Daoy (cell line): Measurements from ENCODE around the gene LYSET. TPM values are rescaled to one million over a fixed set of nuclear protein-coding genes. Genes with fewer than 3 reads are reported as not detected.
"Not testable (repeated sequence)": the region's sequence is repeated elsewhere in the genome, so short reads cannot be mapped to it uniquely, and the experiment has no call there.

Source experiments
- DNase-seq: peaks from one replicate; pipeline ENCODE4 v3.0.0-alpha.2; 2015; ENCODE audit warnings: low read depth
- total RNA-seq: library from RNA; depleted of rRNA; stranded (reverse); fragments of >200 nt; shearing (Covaris generic); gene quantifications from 2 replicates; pipeline ENCODE4 v1.2.3, GENCODE V29; 2014; rRNA removed

Gene LYSET, protein sequence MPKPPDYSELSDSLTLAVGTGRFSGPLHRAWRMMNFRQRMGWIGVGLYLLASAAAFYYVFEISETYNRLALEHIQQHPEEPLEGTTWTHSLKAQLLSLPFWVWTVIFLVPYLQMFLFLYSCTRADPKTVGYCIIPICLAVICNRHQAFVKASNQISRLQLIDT
- 10.8 and 23.1 TPM in 2 replicates for total RNA-seq

DNA sequence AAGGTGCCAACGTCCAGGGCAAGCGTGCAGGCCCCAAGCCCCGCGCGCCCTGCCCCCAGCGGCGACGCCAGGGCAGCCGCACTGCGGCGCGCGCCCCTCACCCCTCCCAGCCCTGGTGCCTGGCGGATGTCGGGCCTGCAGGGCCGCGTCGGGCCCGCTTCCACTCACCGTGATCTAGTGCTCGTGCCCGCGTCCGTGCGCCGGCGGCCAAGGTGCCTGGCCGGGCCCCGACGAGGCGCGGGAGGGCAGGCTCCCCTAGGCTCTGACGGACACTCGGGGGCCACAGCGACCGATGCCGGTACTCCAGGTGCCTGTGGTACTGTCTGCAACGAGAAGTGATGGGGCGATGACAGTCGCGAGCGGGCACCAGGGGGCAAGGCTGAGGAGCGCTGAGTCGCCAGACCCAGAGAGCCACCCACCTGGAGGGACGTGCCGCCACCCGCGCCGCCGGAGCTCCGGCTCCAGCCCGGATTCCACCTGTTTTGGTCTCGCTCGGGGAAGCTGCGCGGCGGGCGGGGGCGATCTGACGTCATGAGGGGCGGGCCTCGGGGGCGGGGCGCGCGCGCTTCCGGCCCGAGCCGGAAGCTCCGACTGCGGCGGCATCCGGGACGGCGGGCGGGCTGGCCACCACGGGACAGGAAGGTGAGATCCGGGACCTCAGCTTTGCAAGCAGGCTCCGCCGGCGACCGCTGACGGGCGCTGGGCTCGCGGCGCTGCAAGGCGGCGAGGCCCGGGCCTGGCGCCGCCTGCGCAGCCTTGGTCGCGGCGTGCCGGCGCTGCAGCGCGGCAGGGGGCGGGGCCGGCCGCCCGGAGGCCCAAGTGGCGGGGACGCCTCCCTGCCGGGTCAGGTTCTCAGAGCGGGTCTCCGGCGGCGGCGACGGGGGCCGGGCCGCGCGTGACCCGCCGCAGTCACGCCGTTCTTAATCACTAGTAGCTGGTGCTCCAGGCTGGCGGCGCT lies at the start of gene LYSET, which contains the start of gene MOAP1:
Gene LYSET, plus strand, starts transcription at position 927 of the 958 bp plus-strand sequence. CDS start 89 bp downstream, outside the sequence.
Gene MOAP1, minus strand, starts transcription at position 507 of the 958 bp plus-strand sequence. CDS start 655 bp downstream, outside the sequence.
- DNase-seq = peak; percentile 95

DNA sequence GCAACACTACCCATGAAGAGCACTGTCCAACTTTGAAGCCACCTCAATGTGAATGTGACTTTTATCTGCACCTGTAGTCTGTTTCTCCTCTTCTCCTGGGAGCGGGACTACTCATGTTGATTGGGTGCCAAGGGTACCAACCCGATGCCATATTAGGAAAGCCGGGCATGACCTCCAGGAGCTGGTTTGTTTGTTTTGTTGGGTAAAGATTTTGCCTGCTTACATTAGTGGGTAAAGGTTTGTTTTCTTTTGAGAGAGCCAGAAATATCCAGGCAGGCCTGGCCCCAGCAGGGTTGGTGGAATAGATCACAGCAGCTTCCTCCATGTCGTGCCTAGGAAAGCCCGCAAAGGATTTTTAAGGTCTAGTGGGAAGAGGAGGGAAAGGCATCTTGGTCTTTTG lies 49.7 kb upstream of the LYSET start:
- no peak for DNase-seq

DNA sequence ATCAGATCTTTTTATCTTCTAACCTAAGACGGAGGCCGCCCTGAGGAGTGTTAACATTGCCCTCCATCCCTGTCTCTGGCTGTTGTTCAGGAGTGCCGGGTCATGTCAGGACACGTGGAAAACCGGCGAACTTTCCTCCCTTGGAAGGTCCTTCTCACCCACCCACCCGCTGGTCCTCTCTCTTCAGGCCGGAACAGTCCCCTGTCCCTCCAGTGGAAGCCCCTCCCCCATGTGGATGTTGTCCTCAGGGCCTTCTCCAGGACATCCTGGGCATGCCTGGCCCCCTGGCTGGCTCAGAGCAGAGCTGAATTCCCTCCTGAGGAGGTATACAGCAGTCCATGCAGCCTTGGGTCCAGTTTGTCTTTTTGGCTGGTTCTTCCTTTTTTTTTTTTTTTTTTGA lies 49.1 kb upstream of the LYSET start:
- no peak for DNase-seq

DNA sequence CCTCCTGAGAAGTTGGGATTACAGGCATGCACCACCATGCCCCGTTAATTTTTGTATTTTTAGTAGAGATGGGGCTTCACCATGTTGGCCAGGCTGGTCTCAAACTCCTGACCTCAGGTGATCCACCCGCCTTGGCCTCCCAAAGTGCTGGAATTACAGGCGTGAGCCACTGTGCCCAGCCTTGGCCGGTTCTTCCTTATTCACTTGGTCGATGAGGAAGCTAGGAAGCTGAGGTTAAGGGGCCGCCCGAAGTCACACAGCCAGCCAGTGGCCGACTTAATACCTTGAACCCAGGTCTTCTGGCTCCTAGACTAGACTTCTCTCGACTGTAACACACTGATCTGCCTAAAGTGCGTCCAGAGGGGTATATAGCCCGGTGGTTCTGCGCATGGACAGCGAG lies 48.6 kb upstream of the LYSET start:
- DNase-seq = not testable (repeated sequence)

DNA sequence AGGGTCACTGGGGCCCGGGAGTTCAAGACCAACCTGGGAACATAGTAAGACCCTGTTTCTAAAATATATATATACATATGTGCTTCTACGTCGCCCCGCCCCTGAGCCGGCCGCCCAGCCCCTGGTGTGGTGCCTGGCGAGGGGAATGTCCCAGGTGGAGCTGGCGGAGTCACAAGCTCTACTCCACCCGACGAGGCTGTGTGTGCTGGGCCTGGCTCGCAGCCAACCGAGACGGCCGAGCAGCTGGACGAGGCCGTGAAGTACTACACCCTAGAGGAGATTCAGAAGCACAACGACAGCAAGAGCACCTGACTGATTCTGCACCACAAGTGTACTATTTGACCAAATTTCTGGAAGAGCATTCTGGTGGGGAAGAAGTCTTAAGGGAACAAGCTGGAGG lies 47.3 kb upstream of the LYSET start:
- peak; percentile 59 for DNase-seq

DNA sequence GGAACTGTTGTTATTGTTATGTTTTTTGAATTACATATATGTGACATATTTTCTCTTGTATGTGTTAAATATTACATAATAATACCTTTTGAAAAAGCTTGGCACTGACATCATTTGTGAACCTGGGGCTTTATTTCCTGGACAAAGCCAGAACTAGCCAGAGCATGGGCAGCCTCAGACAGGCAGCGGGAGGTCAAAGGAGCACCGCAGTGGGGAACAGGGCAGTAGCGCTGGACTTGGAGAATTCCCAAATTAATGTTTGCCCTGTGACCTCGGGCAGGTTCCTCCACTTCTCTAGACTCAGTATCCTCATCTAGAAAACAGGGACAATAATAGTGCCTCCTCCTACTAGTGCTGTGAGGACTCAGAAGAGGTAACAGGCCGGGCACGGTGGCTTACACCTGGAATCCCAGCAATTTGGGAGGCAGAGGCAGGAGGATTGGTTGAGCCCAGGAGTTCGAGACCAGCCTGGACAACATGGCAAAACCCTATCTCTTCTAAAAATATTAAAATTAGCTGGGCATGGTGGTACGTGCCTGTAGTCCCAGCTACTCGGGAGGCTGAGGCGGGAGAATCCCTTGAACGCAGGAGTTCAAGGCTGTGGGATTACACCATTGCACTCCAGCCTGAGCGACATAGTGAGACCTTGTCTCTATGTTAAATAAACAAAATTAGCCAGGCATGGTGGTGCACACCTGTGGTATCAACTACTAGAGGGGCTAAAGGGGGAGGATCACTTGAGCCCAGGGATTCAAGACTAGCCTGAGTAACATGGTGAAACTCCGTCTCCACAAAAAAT lies 42.1 kb upstream of the LYSET start:
- DNase-seq = no peak

DNA sequence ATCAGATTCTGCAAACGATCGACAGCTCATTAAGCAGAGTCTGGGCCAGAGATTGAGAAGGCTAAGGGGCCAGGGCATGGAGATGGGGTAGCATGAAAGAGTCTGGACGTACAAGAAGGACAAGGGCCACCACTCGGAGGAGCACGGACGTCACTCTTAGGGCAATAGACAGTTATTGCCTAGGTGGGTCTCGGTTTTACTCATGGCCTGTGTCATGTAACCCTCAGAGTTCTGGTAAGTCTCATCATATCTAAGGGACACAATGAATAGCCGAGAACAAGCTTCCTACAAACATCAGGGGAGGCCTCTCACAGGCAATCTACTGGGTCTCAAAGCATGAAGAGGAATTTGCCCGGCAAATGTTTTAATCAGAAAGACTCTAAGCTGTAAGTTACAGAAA lies 39.0 kb upstream of the LYSET start:
- DNase-seq = no peak

DNA sequence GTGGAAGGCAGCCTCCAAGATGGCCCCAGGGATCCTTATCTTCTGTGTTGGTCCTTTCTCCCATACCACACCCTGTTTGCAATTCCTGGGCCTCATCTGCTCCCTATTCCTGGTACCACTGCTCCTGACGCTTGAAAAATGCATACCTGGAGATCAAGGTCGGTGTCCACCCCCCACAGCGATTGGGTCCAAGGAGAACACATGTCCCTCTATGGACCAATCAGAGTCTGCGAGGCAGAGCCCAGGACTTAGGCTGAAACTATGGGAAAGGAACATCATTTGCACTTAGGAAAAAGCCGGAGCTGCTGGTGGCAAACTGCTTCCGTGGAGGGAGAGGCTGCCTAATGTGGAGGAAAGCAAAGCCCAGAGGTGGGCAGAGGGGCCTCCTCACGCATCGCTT lies 36.1 kb upstream of the LYSET start:
- no peak for DNase-seq

DNA sequence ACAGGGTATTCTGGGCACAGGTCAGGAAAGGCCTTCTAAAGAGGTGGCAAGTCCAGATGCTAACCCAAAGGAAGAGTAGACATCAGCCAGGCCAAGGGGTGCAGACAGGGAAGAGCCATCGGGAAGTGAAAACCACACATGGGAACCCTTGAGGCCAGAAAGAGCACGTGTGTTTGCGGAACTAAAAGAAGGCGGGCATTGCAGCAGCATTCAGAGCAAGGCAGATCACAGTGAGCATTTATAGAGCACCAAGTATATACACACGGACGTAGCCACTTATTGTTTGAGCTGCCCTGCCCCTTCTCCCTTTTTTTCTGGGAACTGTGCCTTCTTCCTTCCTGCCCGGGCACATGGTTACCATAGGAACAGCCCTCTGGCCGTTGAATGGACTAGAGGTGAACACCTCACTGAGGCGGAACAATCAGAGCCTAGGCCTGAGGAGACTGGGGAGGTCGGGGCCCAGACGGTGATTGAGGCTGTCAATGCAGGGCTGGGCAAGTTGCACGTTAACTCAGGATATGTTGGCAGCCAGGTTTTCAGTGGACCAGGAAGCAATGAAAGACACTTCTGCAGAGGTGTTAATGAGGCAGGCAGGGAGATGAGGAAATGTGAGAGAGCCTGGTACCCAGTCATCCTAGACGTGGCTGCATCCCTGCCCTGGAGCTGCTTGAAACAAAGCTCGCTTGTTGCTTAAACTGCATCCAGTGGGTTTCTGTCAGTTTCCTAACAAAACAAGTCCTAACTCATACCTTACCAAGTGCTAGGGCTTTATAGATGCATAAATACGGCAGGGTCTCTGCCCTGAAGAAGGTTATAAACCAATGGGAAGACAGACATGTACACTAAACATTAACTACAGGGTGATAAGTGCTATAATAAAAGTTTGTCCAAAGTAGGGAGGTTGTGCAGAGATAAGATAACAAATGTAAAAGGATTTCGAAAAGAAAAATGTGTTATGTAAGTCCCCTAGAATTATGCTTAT lies 34.6 kb upstream of the LYSET start:
- DNase-seq = no peak

DNA sequence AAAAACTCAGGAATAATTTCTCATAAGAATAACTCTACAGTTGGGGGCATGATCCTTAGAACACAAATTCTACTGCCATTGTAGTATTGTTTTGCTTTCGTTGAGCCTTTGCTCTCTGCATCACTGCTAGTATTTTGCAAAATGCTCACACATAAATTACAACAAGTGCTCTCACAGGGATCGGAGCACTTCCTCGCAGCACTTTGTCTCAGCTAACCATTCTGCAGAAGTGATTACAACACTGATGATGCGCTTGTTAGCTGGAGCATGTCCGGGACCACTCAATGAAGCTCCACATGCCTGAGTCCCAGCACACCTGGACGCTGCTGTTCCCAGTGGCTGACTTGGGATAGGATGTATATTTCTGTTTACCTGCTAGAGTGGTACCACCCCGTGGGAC lies 32.0 kb upstream of the LYSET start:
- DNase-seq = no peak

DNA sequence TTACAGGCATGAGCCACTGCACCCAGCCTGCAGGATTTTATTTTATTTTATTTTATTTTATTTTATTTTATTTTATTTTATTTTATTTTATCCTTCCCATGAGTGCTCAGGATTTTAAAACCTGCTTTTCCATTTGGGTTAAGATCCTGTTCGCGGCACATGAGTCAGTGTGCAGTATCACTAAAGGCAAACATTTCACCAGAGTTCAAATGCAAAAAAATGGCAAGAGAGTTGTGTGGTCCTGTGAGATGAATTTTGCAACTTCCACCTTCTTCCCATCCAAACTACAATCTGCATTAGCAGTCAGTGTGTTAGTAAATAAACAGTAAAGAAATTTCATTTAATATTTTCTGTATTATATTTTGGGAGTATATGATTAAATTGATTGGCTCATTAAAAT lies 29.4 kb upstream of the LYSET start:
- no peak for DNase-seq

DNA sequence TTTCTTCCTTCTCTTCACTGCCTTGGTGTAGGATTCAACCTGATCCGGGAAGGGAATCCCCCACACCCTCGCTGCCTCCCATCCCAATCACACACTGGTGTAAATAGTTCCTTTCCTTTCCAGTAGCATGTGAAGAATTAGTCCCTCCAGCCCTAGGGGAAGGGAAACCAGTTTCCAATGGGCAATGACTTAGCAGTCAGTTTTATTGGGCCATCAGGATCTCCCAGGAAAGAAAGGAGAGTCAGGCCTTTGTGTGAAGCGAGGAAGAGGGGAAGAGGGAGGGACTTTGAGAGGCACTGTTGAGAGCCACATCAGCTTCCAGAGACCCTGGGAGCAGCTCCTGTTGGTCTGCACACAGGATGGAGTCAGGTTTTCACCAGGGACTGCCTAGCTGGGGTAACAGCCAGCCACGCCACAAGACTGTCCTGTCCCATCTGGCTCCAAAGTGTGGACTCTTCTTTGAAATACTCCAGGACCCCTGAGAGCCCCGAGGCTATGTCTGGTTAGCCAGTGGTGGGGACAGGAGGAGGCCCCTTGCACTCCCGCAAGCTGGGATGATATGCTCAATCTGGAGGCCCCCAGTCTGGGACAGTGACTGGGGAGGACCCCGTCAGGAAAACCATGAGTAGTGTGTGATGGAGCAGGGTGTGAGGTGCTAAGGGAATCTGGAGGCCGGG lies 28.3 kb upstream of the LYSET start:
- no peak for DNase-seq

DNA sequence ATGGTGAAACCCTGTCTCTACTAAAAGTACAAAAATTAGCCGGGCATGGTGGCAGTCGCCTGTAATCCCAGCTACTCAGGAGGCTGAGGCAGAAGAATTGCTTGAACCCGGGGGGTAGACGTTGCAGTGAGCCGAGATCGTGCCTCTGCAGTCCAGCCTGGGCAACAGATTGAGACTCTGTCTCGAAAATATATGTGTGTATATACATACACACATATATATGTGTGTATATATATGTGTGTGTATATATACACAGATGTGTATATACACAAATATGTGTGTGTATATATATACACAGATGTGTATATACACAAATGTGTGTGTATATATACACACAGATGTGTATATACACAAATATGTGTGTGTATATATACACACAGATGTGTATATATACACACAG lies 26.8 kb upstream of the LYSET start:
- DNase-seq = not testable (repeated sequence)

DNA sequence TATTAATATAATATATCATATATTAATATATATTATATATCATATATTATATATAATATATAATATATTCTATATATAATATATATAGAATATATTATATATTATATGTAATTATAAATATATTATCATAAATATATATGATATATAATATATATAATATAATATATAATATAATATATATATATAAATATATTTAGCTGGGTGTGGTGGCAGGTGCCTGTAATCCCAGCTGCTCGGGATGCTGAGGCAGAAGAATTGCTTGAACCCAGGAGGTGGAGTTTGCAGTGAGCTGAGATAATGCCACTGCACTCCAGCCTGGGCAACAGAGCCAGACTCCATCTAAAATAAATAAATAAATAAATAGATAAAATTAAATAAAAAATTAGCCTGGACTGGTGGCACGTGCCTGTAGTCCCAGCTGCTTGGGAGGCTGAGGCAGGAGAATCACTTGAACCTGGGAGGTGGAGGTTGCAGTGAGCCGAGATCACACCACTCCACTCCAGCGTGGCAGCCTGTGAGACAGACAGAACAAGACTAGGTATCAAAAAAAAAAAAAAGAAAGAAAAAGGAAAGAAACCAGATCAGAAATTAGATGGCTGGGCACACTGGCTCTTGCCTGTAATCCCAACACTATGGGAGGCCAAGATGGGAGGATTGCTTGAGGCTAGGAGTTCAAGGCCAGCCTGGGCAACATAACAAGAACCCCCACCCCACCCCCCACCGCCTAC lies 25.3 kb upstream of the LYSET start:
- DNase-seq = not testable (repeated sequence)

DNA sequence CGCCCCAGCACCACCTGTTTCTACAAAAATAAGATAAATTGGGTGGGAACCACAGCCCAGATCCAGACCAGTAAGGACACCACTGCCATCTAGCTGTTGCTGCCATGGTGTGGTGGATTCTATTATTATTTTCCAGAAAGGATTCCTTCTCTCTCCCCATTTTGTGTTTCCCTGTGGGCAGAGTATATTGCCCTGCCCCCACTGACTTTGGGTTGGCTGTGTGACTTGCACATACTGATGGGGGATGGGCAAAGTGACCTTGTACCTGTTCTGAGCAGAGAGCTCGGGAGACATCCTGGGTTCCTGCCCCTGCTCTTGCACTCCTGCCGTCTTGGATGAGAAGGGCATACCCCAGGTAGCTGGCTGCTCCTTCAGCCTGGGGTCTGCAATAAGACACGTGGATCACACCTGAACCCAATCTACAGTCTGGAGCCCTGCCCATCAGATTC lies 24.7 kb upstream of the LYSET start:
- peak; percentile 35 for DNase-seq

DNA sequence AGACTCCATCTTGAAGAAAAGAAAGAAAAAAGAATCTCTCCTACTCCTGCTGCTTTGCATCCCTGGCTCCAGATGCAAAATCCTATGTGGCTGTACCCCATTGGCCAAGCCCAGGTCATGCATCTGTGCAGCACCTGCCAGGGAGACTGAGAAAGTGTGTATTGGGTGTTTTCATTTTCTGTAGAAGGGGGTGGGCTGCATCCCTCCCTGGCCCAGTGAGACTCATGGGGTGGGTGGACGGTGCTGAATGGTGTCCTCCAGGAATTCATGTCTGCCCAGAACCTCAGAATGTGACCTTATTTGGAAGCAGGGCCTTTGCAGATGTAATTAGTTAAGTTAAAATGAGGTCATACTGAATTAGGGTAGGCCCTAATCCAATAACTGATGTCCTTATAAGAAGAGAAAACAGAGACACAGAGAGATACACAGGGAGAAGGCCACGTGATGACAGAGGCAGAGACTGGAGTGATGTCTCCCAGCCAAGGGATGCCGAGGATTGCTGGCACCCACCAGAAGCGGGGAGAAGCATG lies 23.6 kb upstream of the LYSET start:
- DNase-seq = no peak

DNA sequence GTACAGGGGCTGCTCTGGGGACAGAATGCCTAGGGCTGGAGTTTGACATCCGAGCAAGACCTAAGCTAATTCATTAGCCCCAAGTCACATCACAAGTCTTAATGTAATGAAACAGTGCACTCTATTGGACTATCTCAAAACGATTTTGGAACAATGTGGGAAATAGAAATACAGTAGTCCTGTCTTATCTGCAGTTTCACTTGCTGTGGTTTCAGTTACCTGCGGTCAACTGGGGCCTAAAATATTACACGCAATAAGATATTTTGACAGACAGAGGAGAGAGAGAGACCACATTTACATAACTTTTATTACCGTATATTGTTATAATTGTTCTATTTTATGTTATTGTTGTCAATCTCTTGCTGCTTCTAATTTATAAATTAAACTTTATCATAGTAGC lies 21.6 kb upstream of the LYSET start:
- no peak for DNase-seq

DNA sequence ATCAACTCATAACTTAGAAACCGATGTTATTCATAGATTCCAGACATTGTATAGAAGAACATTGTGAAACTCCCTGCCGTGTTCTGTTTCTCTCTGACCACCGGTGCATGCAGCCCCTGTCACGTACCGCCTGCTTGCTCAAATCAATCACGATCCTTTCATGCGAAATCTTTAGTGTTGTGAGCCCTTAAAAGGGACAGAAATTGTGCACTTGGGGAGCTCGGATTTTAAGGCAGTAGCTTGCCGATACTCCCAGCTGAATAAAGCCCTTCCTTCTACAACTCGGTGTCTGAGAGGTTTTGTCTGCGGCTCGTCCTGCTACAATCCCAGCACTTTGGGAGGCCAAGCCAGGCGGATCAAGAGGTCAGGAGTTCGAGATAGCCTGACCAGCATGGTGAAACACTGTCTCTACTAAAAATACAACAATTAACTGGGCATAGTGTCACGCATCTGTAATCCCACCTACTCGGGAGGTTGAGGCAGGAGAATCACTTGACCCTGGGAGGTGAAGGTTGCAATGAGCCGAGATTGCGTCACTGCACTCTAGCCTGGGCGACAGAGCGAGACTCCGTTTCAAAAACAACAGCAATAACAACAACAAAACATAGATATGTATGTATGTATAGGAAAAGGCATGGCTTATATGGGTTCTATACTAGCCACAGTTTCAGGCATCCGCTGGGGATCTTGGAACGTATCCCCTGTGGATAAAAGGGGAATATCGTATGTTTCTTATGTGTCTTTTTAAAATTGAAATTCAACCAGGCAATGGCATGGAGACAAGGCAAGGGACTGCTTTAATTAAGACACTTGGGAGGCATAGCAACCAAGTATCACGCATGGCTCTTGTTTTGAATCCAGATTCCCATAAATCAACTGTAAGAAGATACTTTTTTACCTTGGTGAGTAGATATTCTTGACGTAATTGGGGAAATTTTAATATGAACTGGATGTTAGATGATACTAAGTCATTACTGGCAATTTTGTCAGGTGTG lies 19.5 kb upstream of the LYSET start:
- not testable (repeated sequence) for DNase-seq
